ENCODE data around the gene RNU7-1.

The RNU7-1 gene

GRCh38 chr12:6952121-6952862 is 8.7 kb downstream of the RNU7-1 start:
- in situ Hi-C loops (cut with MboI; ENCODE audit: low sequenced_read_pairs) = no loop called here

GRCh38 chr12:6952863-6953441 is 9.3 kb downstream of the RNU7-1 start:
- in situ Hi-C loops (cut with MboI; ENCODE audit: low sequenced_read_pairs) = no loop called here

- in situ Hi-C loops (cut with MboI; ENCODE audit: low sequenced_read_pairs) = no loop called here
Measured at GRCh38 chr12:6953442-6954315, 10.1 kb downstream of the RNU7-1 start.

GRCh38 chr12:6954316-6955107 is 10.9 kb downstream of the RNU7-1 start:
- in situ Hi-C loops (cut with MboI; ENCODE audit: low sequenced_read_pairs) = no loop called here

GRCh38 chr12:6955108-6956020 is 11.7 kb downstream of the RNU7-1 start:
- in situ Hi-C loops (cut with MboI; ENCODE audit: low sequenced_read_pairs) = no loop called here

DNA sequence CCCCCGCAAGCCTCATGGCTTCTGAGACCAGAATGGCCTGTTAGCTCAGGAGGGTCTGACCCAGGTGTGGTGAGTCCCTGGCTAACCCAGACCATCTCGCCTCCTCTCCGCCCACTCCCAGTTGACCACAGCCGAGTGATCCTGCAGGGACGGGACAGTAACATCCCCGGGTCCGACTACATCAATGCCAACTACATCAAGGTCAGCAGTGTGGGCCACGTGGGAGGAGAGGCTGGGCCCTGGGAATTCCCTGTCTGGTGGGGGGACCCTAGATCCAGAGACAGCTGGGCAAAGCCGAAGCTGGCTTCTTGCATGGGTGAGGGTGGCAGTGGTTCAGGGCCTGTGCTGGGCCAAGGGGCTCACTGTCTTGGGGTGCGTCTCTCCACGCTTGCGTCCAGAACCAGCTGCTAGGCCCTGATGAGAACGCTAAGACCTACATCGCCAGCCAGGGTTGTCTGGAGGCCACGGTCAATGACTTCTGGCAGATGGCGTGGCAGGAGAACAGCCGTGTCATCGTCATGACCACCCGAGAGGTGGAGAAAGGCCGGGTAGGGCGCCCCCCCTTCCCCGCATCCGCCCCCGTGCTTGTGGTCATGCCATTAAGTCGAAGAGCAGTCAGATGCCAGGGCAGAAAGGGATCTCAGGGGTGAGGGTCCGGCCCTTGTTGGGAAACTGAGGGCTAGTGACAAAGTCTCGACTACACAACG is 12.6 kb downstream of the RNU7-1 start:
- in situ Hi-C loops (cut with MboI; ENCODE audit: low sequenced_read_pairs) = no loop called here

DNA sequence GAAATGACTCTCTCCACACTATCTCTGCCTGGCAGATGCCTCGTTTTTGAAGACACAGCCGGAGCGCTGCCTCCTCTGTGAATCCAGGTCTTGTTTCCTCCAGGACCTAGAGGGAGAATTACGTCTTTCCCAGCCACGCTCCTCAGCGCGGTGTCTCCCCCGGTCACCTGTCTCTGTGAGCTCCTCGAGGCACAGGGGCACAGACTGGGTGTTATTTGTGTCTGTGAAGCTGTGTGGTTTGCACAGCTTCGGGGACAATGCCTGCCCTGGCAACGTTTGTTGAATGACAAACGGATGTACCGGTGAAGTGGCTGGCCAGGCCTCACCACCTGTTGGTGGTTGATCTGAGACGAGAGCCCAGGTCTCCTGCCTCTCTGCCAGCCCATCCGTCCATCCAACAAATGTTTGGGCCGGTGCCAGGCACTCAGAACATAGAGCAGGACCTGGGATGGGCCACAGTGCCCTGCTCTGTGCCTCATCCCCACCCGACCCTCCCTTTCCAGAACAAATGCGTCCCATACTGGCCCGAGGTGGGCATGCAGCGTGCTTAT is 13.6 kb downstream of the RNU7-1 start:
- in situ Hi-C loops (cut with MboI; ENCODE audit: low sequenced_read_pairs) = no loop called here

DNA sequence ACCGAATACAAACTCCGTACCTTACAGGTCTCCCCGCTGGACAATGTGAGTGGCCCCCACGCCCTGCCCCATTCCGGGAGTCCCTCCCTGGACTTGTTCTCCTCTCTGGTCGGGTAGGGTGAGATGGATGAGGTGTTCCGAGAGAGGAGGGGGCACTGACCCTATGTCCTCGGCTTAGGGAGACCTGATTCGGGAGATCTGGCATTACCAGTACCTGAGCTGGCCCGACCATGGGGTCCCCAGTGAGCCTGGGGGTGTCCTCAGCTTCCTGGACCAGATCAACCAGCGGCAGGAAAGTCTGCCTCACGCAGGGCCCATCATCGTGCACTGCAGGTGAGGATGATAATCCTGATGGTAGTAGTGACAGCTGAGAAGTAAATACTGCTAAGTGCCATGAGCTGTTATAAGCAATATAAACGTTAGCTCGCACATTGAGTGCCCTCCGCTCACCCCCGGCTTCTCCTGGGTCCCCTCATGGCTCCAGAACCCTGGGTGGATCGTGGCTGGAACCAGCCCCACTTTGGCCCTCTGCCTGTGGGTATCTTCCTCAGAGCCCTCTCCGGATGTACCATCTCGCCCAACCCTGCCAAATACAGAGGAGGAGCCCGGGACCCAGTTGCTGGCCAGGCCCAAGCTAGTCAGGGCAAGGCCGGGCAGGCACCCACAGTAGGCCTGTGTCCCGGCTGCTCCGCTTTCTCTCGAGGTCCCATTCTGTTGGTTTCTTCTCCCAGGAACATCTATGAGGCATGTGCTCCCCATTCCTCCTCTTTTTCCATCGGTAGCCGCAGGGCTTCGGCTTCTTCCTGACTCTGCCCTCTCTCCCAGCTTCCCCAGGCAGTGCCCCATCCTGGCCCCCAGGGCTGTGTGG is 14.4 kb downstream of the RNU7-1 start:
- in situ Hi-C loops (cut with MboI; ENCODE audit: low sequenced_read_pairs) = no loop called here

DNA sequence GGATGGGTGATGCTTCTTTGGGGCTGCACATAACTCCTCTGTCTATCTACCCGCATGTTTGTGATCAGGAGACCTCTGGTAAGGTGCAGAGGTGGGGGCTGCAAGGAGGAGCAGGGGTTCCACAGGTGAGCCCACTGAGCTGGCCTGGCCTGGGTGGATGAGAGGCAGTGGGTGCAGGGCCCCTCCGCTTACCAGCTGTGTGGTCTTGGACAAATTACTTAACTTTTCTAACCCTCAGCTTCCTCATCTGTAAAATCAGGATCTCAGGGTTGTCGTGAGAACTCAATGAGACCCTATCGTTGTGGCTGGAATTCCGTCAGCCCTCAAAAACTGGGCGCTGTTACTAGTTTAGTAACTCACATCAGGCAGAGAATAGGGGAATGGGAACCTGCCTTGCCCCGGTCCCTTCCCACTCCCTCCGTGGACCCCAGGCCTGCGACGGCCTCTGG is 15.0 kb downstream of the RNU7-1 start:
- in situ Hi-C loops (cut with MboI; ENCODE audit: low sequenced_read_pairs) = no loop called here

- in situ Hi-C loops (cut with MboI; ENCODE audit: low sequenced_read_pairs) = no loop called here
Measured at GRCh38 chr12:6959058-6959804, 15.6 kb downstream of the RNU7-1 start.

DNA sequence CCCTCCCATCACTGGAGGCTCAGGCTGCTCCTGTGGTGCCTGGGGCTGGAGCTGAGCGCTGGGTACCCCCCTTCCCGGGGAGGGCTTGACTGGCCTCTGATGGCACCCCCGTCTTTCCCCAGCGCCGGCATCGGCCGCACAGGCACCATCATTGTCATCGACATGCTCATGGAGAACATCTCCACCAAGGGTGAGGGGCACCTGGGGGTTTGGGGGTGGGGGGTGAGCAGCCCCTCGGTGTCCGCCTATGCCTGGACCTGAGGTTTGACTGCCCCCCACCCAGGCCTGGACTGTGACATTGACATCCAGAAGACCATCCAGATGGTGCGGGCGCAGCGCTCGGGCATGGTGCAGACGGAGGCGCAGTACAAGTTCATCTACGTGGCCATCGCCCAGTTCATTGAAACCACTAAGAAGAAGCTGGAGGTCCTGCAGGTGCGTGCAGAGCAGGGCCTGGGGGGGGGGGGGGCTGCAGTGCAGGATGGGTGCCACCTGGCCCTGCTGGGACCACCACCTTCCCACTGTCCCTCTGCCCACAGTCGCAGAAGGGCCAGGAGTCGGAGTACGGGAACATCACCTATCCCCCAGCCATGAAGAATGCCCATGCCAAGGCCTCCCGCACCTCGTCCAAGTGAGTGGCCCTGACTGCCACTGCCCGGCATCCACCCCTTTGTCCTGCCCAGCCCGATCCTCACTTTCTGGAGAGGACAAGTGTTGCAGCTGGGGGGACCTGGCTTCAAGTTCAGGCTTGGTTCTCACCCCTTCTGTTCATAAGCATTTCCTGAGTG is 16.4 kb downstream of the RNU7-1 start:
- in situ Hi-C loops (cut with MboI; ENCODE audit: low sequenced_read_pairs) = no loop called here

GRCh38 chr12:6960593-6961277 is 17.1 kb downstream of the RNU7-1 start:
- in situ Hi-C loops (cut with MboI; ENCODE audit: low sequenced_read_pairs) = no loop called here

GRCh38 chr12:6961278-6961694 is 17.7 kb downstream of the RNU7-1 start:
- in situ Hi-C loops (cut with MboI; ENCODE audit: low sequenced_read_pairs) = no loop called here

DNA sequence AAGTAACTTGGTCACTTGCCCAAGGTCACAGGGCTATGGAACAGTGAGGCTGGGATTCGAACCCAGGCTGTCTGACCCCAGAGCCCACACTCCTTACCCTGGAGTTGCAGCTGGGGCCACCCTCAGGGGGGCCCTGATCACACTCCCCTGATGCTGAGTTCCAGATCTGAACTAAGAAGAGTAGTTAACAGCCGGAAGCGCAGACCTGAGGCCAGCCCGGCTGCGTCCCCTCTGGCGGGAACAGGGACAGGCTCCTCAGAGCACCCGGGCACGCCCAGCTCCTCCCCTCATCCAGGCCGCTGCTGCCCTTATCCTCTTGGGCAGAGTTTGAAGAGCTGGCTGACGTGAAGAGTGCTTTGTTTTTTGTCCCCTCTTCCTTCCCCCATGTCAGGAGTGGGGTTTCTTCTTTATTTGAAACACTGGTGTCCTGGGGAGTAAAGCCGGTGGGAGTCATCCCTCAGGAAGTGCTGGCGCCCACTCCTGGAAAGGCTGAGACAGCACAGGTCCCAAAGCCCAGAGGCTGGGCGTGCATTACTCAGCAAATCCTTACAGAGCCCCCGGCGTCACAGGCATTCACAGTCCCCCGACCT is 18.2 kb downstream of the RNU7-1 start:
- in situ Hi-C loops (cut with MboI; ENCODE audit: low sequenced_read_pairs) = no loop called here

- in situ Hi-C loops (cut with MboI; ENCODE audit: low sequenced_read_pairs) = no loop called here
Measured at GRCh38 chr12:6962285-6963015, 18.8 kb downstream of the RNU7-1 start.
